HFF-Myc (cell line): Measurements from ENCODE around the gene MACROH2A1.

Source experiments
- DNase-seq: peaks from one replicate; pipeline ENCODE4 v3.0.0-alpha.2; 2011; ENCODE audit warnings: low read depth; ENCODE audit errors: extremely low read depth
- H3K4me3 ChIP-seq: replicated peaks from 2 replicates; pipeline ENCODE4 v1.5.1; 2011; ENCODE audit warnings: low read depth, mild to moderate bottlenecking, control low read depth, low read length
- CTCF ChIP-seq: IDR thresholded peaks from 2 replicates; pipeline ENCODE4 v1.5.1; 2012; ENCODE audit warnings: mild to moderate bottlenecking, low read depth, low read length, control low read depth; ENCODE audit errors: missing control alignments

MACROH2A1 gene

GRCh38 chr5:135417083-135417482 lies 18.1 kb upstream of the MACROH2A1 start:
- TF ChIP-seq CTCF = no peak
- H3K4me3 ChIP-seq = no peak overlapping the region
- DNase-seq = no peak

GRCh38 chr5:135405082-135405481 lies 6.1 kb upstream of the MACROH2A1 start:
- H3K4me3 ChIP-seq = no peak overlapping the region
- TF ChIP-seq CTCF = no peak

GRCh38 chr5:135402031-135402430 lies 3.0 kb upstream of the MACROH2A1 start:
- no peak for TF ChIP-seq CTCF
- DNase-seq = no peak

More at GRCh38 chr5:135405082-135405481, 6.1 kb upstream of the MACROH2A1 start:
- no peak for DNase-seq

GRCh38 chr5:135400866-135401265 lies 1.8 kb upstream of the MACROH2A1 start:
- no peak for TF ChIP-seq CTCF
- DNase-seq = no peak
- H3K4me3 ChIP-seq = no peak overlapping the region

More at GRCh38 chr5:135402031-135402430, 3.0 kb upstream of the MACROH2A1 start:
- no peak overlapping the region for H3K4me3 ChIP-seq

GRCh38 chr5:135399794-135400542 lies 937 bp upstream of the MACROH2A1 start:
- H3K4me3 ChIP-seq = peak overlapping the region; percentile 83
- DNase-seq = no peak
- no peak for TF ChIP-seq CTCF

- H3K4me3 ChIP-seq = peak overlapping the region; percentile 83
- TF ChIP-seq CTCF = no peak
- DNase-seq = no peak
Measured at GRCh38 chr5:135398160-135398854, 724 bp downstream of the MACROH2A1 start.
